ENCODE data around the gene ARHGEF4.

ARHGEF4 gene

GRCh38 chr2:130834091-130834930 is 2.4 kb upstream of the ARHGEF4 start:
- TF ChIP-seq CTCF (IDR thresholded peaks at IDR 0.05; ENCODE audit: extremely low read depth, insufficient read depth, missing control alignments): no peak
- DNase-seq (ENCODE audit: low spot score): no peak
- in situ Hi-C loops (cut with MboI; ENCODE audit: low pct_unique_long_range_greater_than_20kb, low sequenced_read_pairs, unreplicated experiment): no loop called here

GRCh38 chr2:130834931-130835765 is 1.6 kb upstream of the ARHGEF4 start:
- DNase-seq (ENCODE audit: low spot score): no peak
- in situ Hi-C loops (cut with MboI; ENCODE audit: low pct_unique_long_range_greater_than_20kb, low sequenced_read_pairs, unreplicated experiment): no loop called here
- TF ChIP-seq CTCF (IDR thresholded peaks at IDR 0.05; ENCODE audit: extremely low read depth, insufficient read depth, missing control alignments): no peak

- TF ChIP-seq CTCF (IDR thresholded peaks at IDR 0.05; ENCODE audit: extremely low read depth, insufficient read depth, missing control alignments): no peak
Observed at GRCh38 chr2:130835766-130836015, 1.0 kb upstream of the ARHGEF4 start.

GRCh38 chr2:130837175-130837810 is 579 bp downstream of the ARHGEF4 start:
- in situ Hi-C loops (cut with MboI; ENCODE audit: low pct_unique_long_range_greater_than_20kb, low sequenced_read_pairs, unreplicated experiment): no loop called here
- no peak for TF ChIP-seq CTCF (IDR thresholded peaks at IDR 0.05; ENCODE audit: extremely low read depth, insufficient read depth, missing control alignments)
- DNase-seq (ENCODE audit: low spot score): no peak

More at GRCh38 chr2:130835766-130836015, 1.0 kb upstream of the ARHGEF4 start:
- DNase-seq (ENCODE audit: low spot score): no peak
- in situ Hi-C loops (cut with MboI; ENCODE audit: low pct_unique_long_range_greater_than_20kb, low sequenced_read_pairs, unreplicated experiment): no loop called here

GRCh38 chr2:130837811-130838565 is 1.3 kb downstream of the ARHGEF4 start:
- DNase-seq (ENCODE audit: low spot score): no peak
- TF ChIP-seq CTCF (IDR thresholded peaks at IDR 0.05; ENCODE audit: extremely low read depth, insufficient read depth, missing control alignments): no peak
- in situ Hi-C loops (cut with MboI; ENCODE audit: low pct_unique_long_range_greater_than_20kb, low sequenced_read_pairs, unreplicated experiment): no loop called here
